ENCODE measurements around the gene PSMD14.
"Not testable (repeated sequence)": the region's sequence is repeated elsewhere in the genome, so short reads cannot be mapped to it uniquely, and the experiment has no call there.

PSMD14 gene

DNA sequence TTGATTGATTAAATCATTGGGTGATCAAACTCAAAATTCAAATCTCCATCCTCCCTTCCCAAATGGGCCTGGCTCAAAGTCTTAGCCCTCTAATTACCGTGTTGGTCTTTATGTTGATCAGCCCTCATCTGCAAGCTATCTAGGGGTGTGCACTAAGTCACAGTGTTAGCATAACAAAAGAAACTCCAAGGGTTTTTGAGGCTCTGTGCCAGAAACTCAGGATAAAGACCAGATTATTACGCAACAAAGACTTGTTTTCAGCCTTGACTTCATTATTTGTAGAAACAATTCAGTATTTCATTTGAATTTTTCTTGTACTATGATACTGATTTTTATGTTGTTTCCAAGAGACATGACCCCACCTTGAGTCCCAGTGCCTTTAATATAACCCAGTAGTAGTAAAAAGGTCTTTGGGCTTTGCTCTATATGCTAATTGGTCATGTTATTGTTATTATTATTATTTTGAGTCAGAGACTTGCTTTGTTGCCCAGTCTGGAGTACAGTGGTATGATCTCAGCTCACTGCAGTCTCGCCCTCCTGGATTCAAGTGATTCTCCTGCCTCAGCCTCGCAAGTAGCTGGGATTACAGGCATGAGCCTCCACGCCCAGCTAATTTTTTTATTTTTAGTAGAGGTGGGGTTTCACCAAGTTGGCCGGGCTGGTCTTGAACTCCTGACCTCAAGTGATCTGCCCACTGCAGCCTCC lies 13.9 kb downstream of the PSMD14 start:
- TF ChIP-seq, protein P1, sequence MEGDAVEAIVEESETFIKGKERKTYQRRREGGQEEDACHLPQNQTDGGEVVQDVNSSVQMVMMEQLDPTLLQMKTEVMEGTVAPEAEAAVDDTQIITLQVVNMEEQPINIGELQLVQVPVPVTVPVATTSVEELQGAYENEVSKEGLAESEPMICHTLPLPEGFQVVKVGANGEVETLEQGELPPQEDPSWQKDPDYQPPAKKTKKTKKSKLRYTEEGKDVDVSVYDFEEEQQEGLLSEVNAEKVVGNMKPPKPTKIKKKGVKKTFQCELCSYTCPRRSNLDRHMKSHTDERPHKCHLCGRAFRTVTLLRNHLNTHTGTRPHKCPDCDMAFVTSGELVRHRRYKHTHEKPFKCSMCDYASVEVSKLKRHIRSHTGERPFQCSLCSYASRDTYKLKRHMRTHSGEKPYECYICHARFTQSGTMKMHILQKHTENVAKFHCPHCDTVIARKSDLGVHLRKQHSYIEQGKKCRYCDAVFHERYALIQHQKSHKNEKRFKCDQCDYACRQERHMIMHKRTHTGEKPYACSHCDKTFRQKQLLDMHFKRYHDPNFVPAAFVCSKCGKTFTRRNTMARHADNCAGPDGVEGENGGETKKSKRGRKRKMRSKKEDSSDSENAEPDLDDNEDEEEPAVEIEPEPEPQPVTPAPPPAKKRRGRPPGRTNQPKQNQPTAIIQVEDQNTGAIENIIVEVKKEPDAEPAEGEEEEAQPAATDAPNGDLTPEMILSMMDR (conservative IDR thresholded peaks at IDR 0.05) = no peak
- no peak overlapping the region for H3K27ac ChIP-seq

DNA sequence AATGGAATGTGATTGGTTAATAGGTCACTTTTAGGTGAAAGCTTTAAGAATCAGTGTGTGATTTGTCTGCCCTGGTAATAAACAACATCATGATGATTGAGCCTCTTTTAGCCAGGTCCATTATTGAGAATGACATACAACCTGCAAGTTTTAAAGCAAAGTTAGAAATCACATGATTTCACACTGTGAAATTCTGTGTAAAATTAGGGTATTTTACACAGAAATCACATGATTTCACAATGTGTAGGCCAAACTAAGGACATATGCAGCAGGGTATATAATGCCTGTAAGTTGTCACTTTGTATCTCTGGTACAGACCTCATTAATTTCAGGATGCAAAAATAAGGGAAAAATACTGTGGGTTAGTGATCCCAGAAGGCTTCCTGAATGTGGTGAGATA lies 16.7 kb downstream of the PSMD14 start:
- TF ChIP-seq, protein P1 (conservative IDR thresholded peaks at IDR 0.05) = no peak
- H3K27ac ChIP-seq = no peak overlapping the region

DNA sequence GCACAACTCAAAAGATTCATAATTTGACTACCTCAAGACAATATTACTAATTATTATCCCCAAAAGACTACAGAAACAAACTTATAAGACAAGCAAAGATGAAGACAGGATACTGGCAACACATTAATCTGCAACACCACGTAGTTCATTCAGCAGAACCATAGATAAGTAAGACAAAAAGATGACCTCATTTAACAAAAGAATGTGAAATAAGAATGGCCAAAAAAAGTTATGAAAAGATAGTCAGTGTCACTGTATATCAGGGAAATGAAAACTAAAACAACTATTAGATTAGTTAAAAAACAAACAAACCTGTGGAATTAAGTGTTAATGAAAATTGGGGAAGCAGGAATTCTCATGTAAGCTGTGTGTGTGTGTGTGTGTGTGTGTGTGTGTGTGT lies 19.4 kb downstream of the PSMD14 start:
- no peak overlapping the region for H3K27ac ChIP-seq
- TF ChIP-seq, protein P1 (conservative IDR thresholded peaks at IDR 0.05) = no peak

DNA sequence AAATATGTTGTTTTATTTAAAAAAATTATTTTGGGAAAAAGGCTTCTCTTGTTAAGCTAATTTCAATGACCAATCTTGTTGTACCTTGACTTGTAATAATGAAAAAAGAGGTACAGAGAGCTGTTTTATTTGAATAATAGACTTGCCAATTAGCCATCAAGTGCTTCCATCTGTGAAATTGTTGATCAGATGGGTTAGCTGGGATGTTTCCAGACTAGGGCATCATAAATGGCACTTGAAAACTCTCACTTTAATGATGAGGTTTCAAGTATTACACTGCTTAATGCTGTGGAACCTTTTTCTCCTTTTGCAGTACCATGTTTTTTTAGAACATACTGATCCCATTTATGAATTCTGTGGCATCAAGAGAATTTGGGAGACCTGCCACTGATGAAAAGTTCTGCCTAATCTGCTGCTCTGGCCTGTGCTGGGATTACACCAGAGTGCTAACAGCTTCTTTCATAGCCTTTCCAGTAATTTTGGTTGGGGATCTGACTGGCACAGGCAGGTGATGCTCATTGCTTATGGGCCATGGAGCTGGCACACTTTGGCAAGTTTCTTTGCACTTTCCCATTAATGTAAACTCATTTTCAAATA lies 24.2 kb downstream of the PSMD14 start:
- H3K27ac ChIP-seq = no peak overlapping the region
- TF ChIP-seq, protein P1 (conservative IDR thresholded peaks at IDR 0.05) = no peak

DNA sequence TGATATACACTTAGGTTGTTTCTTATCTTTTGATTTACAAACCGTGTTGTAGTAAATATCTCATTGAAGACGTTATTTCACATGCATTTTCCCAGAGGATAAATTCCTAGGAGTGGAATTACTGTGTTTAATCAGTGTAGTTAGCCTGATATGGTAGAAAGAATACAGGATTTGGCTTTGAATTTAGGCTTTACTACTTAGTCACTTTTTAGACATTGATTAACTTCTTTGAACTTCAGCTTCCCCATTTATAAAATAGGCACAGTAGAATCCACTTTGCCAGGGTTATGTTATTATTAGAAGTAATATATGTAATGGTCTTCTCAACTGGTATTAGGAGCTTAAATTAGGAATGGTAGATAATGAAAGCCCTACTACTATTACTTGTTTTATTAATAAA lies 27.4 kb downstream of the PSMD14 start:
- no peak overlapping the region for H3K27ac ChIP-seq
- TF ChIP-seq, protein P1 (conservative IDR thresholded peaks at IDR 0.05) = no peak

DNA sequence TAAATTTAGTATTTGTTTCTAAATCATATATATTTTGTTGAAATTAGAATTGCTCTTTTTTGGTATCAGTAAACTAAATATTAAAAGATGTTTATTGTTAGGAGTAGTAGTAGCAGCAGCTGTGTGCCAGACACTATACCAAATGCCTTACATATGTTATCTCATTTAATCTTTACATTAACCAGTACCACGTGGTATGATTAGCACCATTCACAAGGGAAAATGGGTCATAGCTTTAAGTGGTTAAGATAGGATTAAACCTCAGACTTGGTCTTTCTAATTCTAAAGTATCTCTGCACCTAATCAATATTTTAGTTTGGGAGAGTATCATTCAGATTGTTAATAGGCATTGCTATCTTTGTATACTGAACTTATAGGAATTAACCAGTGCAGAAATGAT lies 29.0 kb downstream of the PSMD14 start:
- TF ChIP-seq, protein P1 (conservative IDR thresholded peaks at IDR 0.05) = no peak
- H3K27ac ChIP-seq = no peak overlapping the region

DNA sequence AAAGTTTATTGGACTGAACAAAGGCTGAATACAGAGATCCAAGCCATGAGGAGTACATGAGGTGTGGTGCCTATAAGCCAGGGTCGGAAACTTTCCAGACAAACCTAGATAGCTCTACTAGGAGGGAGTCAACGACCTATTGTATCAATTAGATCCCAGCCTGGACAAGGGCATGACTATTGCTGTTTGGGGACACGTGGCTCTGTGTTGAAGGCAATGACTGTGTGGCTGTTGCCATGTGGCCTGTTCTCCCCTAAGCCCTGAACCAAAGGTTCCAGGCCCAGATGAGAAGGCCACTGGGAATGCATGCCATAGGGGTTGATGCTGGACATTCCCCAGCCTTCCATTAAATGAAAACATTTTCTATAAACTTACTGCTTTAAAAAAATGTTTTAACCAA lies 31.3 kb downstream of the PSMD14 start:
- not testable (repeated sequence) for H3K27ac ChIP-seq

DNA sequence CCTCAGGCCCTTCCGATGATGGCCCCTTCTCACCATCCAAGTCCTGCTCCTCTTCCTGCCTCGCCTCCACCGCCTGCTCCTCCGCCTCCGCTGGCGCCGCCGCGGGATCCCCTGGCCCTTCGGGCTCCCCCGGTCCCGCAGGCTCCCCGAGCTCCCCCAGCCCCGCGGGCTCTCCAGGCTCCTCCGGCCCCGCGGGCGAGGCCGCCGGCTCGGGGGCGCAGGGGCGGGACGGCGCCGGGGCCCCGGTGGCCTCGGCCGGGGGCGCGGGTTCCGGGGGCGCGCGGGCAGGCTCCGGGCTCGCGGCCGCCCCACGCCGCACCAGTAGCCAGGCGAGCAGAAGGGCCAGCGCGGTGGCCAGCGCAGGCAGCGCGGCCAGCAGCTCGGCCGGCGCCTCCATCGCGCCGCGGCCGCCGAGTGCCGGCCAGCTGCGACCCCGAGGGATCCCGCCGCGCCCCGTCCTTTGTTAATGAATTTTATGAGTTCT lies 32.7 kb downstream of the PSMD14 start:
- H3K27ac ChIP-seq = not testable (repeated sequence)

All from VCaP (cell line).